ENCODE measurements around the gene SLC22A4.

Gene SLC22A4

GRCh38 chr5:132293992-132294727 lies at the start of gene SLC22A4:
Gene SLC22A4, plus strand, starts transcription at chr5:132294394. Its CDS starts 223 bp downstream, at chr5:132294617.
- DNase-seq: peak; percentile 77

DNA sequence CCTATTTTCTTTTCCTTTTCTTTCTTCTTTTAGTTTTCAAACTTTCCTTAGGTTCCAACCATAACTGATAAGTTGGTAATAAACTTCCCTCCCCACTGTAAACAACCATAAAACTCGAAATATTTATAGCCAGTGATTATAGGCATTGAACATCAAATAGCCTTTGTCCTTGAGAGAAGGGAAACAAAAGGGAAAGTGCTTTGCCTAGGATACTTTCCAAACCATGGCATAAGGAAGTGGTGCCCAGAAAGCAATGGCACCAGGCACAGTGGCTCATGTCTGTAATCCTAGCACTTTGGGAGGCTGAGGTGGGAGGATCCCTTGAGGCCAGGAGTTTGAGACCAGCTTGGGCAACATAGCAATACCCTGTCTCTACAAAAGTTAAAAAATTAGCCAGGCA lies 48.6 kb upstream of the SLC22A4 start:
- DNase-seq: no peak

GRCh38 chr5:132246806-132247205 lies 47.4 kb upstream of the SLC22A4 start:
- DNase-seq: no peak

- DNase-seq: no peak
Measured at GRCh38 chr5:132250547-132250946, 43.6 kb upstream of the SLC22A4 start.

DNA sequence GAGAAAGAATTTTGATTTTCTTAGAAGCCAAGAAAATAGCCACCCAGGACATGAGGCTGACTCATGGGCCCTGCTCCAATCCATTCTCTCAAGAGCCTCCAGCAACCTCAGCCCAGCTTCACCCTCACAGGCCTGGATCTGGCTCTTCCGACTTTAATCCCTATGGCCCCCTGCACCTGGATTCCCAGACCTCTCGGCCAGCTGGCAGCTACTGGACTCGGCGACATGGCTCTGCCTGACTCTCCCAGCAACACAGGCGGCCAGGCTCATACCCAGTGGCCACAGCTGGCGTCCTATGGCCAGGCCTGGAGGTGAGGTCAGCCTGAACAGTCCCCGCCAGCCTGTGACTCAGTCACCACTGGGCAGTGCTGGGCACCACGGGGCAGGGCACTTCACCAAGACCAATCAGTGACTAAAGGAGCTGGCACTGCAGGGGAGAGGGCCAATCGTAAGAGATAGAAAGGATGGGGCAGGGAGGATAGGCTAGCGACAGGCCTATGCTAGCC lies 42.9 kb upstream of the SLC22A4 start:
- no peak for DNase-seq

DNA sequence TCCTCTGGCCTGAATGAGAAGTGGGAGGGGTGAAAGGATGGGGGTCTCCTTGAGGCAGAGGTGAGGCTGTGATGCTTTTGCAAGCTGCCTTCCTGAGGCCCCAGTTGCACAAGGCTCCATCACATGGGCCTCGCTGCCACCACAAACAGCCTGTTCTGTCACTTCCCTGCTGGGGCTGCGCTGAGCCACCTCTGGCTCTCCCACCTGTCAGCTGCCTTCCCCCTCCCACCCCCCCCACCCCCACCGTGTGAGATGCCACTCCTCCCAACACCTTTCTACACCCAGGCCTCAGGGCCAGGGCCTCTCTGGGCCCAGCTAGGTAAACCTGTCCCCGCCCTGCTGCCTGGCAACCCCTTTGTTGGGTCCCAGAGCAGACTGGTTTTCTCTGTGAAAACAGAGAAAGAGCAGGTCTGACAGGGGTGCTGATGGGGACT lies 41.2 kb upstream of the SLC22A4 start:
- DNase-seq: no peak

GRCh38 chr5:132253452-132254320 lies 40.5 kb upstream of the SLC22A4 start:
- no peak for DNase-seq

DNA sequence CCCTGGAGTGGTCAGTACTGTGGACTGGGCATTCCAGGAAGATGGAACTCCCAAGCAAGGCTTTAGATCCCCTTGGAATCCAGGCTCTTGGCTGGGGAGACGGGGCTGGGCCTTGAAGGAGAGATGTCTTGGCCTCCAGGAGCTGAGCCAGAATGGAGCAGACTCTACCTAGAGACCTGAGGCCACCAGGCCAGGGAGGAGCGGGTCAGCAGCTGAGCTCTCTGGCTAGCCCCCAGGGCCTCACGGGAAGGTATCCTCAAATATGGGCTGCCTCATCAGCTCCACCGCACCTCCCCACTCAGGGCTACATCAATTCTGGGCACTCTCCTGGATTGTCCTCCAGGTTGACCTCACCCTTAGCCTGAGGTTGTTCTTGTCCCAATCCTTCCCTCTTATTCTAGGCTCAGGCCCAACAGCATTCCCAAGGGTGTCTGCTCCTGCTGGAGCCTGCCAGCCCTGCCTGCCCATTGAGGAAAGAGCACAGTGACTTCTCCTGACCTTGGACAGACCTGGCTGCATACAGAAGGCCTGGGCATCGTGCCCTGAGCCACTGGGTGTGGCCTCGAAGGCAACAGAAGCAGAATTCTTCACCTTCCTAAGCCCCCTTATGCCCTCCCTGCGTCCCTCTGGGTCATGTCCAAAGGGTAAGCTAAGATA lies 39.7 kb upstream of the SLC22A4 start:
- DNase-seq: no peak

GRCh38 chr5:132256086-132256782 lies 38.0 kb upstream of the SLC22A4 start:
- DNase-seq: no peak

DNA sequence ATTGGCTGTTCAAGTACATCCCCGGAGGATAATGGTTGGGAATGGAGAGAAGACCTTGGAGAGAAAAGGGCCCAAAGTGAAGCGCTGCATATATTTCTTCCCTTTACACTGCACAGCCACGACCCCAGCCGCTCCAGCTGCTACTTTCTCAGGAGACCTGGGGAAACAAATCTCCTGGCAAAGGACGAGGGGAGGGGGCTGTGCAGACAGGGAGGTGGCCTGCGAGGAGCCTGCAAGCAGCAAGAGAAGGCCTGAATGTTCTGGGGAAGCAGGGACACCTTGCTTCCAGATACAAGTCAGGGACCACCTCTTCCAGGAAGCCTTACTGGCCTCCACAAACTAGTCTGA lies 37.4 kb upstream of the SLC22A4 start:
- no peak for DNase-seq

DNA sequence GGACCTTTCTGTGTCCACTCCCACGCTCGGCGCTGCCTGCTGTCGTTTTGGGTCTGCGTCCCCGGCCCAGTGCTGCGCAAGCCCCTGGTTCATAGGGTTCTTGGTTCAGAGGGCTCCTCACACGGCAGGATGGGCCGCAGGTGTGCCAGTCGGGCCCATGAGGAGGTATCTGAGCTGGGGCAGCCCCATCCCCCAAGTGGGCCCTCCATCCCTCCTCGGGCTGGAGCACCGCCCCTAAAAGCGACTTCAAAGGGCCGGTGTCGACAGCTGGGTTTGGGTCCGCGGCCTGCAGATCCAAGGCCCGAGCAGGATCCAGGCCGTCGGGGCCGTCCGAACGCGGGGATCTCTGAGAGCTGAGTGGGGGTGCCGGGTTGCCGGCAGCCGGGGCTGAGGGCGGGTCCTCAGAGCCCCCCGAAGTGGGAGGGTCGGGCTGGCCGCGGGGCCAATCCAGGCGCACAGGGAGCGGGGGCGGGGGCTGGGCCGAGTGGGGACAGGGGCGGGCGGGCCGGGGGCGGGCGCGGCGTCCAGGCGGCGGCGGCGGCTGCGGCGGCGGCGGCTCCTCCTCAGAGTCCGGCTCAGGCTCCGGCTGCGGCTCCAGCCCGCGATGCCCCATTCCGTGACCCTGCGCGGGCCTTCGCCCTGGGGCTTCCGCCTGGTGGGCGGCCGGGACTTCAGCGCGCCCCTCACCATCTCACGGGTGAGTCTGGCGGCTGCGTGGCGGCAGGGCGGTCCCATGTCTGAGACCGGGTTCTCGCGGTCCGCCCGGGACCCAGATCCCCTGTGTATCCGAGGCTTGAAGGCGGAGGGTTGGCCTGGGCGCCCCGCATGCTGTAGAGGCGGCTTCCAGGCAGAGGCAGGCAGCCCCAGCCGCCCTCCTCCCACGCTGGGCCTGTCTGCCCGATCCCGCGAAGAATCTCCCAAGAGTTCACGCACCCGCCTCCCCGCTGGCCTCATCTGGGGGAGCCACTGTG lies 36.8 kb upstream of the SLC22A4 start, which contains the start of gene PDLIM4:
TSS of gene PDLIM4 (plus strand) at position 566 of the 971 bp plus-strand sequence. CDS start at position 605, 39 bp downstream.
- no peak for DNase-seq

DNA sequence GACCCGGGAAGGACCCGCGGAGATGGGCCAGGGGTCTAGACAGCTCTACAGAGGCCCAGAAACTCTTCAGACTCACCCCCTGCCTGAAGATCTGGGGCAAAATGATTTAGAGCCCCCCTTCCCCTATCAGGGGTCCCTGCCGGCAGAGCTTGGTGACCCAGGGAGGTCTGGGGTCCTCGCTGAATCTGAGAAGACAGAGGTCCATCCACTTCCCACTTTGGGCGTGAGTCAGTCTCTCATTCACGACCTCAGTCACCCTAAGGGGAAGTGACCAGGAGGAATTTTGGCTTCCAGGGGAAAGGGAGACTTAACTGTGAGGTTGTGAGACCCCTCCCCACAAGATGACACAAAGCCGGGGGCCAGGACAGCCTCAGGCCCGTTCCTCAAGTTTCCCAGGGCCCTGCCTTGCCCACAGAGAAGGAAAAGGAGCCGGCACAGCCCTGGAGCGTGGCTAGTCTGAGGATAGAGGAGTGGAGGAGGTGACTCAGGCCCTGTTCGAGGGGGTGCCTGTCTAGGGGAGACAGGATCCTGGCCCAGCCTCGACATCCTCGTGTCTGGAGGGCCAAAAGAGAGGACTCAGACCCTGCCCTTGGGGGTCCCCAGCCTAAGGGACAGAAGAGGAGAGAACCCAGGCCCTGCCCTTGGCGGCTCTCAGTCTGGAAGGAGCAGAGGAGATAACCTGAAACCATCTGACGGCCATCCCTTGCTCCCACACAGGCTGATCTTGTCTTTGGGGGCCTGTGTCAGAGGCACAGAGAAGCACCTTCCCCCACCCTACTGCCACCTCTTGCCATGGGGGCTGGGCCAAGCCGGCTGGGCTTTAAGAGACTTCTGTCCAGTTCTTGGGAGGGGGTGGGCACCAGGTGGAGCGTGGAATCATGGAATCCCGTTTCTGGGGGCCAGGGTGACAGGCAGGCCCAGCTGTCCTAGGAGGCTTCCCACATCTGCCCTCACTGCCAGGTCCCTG lies 35.8 kb upstream of the SLC22A4 start:
- no peak for DNase-seq

DNA sequence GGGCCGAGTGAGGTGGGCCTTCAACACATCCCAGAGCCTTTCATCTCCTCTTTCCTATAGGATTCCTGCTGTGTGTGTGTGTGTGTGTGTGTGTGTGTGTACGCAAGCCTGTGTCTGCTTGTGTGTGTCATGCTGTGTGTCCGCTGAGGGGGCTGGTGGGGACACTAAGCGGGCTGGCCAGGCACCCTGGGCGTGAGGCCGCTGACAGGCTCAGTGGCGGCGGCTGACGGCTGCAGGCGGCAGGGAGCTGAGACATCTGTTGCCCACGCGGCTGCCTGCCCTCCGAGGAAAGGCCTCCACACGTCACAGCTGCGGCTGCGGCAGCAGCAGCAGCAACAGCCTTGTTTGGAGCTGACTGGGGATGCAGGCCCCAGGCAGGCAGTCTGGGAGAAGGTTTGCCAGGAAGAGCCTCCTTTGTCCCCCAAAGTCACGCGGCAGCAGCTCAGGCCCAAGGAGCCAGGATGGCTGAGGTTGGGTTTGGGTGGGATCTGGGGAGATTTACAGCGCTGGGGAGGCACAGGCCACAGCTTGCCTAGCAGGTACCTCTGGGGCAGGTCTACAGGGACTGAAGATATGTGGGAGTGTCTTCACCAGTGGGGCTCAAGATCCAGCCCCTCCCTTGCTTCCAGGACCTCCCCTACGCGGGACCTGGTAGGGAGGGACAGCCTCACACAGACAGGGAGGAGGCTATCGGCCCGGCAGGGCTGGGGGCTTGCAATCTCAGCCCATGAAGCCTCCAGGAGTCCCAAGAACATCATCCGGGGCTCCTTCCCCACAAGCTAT lies 34.9 kb upstream of the SLC22A4 start:
- no peak for DNase-seq

DNA sequence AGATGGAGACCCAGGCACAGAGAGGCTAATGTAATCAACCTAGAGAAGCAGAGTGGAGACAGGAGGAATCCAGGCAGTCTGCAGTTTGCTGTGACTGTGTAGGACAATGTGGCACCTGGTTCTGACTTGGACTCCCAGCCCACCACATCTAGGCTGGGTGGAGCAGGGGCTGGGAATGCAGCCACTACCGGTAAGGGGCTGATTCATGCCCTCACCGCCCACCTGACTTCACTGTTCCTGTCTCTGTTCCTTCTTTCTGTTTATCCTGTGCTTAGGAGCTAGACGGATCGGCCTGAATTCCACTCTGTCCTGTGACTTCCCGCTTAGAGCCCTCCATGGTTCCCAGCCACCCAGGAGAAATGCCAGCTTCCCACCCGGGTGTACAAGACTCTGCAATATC lies 34.1 kb upstream of the SLC22A4 start:
- no peak for DNase-seq

DNA sequence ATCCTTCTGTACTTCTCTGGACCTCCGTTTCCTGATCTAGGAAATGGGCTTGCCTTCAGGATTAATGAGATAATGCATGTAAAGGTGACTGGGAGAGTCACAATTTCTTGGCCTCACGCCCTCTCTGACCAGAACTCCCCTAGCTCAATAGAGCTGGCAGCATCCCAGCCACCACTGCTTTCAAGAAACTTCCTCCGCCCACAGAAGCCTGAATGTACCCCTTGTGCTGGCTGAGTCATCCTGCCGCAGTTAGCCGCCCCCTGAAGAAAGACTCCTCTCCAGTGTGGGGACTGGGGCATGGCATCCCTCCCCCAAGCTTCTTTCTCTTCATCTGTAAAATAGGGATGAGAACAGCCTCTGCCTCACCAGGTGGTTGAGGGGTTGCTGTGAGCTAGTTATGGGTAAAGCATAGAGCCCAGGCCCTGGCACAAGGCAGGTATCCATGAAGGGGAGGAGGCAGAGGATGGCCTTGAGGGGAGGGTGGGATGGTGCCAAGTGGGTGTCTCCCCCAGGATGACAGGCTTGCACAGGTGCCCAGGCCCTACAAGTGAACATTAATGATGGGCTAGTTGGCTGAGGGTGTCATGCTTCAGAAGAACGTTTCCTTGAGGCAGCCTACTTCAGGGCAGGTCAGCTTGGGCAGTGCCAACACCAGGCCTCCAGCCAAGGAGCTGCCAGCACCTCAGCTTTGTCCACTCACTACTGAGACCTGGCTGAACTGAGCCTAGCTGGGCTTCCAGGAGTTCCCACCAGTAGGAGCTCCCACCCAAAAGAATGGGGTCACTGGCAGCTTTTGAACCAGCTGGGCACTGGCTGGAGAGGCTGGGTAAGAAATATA lies 33.3 kb upstream of the SLC22A4 start:
- DNase-seq: peak; percentile 35

DNA sequence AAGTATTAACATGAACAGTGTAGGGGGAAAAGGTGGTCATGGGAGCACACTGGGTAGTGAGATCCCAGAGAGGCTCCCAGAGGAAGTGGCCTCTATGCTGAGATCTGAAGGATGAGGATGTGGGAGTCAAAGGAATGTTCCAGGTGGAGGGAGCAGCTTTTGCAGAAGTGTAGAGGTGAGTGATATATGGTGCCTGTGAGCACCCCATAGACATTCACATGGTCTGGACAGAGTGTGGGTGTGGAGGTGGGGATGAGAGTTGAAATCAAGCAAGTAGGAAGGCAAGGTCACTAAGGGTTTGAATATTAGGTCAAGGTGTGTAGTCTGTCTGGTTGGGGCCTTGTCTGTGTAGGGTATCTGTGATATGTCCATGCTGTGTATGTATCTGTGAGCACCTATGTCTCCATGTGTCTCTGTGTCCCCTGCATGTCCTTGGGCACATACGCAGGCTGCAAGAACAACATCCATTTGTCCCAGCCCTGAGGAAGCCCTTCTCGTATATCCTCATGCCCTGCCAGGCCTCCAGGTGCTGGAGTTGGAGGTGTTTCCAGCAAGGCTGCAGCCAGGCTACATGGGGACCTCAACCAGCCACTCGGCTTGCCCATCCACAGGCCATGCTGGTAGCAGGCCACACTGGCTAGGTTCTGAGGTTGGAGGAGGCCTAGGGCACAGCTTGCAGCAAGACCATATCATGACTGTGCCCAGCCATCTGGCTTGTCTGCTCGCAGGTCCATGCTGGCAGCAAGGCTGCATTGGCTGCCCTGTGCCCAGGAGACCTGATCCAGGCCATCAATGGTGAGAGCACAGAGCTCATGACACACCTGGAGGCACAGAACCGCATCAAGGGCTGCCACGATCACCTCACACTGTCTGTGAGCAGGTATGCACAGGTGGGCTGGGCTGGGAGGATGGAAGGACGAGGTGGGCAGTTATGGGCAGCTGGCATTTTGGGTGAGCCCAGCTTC lies 32.0 kb upstream of the SLC22A4 start:
- no peak for DNase-seq

DNA sequence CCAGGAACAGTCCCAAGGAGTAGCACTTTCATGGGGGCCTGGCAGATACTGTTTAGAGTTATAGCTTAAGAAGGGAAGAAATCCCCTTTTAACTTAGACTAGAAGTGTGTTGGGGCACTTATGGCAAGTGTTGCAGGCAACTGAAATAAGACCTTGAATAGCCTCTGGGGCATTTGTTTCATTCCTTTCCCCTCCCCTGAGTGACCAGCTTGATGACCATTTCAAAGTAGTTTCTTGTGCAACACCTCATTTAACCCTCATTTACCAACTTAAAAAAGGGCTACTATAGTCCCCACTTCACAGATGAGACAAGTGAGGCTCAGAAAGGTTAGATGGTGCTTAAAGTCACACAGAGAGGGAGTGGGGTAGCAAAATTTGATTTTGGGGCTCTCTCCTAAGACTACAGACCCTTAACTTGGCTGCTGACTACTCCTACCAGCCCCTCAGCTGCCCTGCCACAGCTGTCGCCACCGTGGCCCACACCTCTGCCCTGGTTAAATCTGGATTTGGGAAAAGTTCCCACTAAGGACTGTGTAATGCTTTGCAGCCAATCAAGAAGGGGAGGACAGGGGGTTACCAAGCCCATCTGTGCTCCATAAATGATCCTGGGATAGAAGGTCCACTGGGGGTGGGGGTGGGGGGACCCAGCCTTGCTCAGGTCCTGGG lies 31.2 kb upstream of the SLC22A4 start:
- no peak for DNase-seq
